ENCODE measurements around the gene CCDC60.

DNA sequence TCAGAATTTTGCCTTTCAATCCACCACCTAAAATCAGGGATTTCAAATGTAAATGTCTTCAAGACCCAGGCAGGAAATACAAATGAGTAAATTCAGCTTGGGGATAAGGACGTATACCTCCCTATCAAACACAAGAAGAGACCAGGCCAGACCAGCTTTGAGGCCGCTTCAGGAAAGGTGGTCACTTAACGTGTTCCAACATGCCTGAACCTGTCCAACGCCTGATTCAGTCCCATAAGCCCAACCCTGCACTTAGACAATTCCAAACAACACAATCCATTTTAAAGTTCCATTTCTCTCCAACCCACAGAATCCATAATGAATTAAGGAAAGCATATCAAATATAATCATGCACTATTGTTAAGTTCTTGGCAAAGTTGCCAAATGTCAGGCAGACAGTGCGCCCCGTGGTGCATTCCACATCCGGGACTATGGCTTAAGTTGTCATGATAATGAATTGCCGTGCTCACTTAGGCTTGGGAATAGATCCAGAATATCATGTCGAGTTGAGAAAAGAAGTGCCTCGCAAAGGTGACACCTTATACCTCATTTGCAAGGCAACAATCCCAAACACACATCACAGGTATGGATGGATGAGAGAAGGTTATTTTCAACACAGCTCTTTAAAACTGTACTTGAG lies 35.5 kb downstream of the CCDC60 start:
- TF ChIP-seq, protein P1, sequence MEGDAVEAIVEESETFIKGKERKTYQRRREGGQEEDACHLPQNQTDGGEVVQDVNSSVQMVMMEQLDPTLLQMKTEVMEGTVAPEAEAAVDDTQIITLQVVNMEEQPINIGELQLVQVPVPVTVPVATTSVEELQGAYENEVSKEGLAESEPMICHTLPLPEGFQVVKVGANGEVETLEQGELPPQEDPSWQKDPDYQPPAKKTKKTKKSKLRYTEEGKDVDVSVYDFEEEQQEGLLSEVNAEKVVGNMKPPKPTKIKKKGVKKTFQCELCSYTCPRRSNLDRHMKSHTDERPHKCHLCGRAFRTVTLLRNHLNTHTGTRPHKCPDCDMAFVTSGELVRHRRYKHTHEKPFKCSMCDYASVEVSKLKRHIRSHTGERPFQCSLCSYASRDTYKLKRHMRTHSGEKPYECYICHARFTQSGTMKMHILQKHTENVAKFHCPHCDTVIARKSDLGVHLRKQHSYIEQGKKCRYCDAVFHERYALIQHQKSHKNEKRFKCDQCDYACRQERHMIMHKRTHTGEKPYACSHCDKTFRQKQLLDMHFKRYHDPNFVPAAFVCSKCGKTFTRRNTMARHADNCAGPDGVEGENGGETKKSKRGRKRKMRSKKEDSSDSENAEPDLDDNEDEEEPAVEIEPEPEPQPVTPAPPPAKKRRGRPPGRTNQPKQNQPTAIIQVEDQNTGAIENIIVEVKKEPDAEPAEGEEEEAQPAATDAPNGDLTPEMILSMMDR (conservative IDR thresholded peaks at IDR 0.05) = no peak
- no peak for TF ChIP-seq ZFX (IDR thresholded peaks at IDR 0.05)

Measured in C4-2B (cell line).